HG03159 (cell line): Measurements from ENCODE around the gene TSC22D4.
A peak's percentile ranks its signal among the peaks of the same experiment; 100 is the strongest.
"Not testable (repeated sequence)": the region's sequence is repeated elsewhere in the genome, so short reads cannot be mapped to it uniquely, and the experiment has no call there.

Experiments
- ATAC-seq: cut with Tn5 transposase; IDR thresholded peaks from one replicate; pipeline ENCODE4 v1.9.1; 2021; ENCODE audit warnings: mild to moderate bottlenecking, moderate library complexity; ENCODE audit not compliant: unreplicated experiment

The TSC22D4 gene

GRCh38 chr7:100447363-100447762, 31.7 kb downstream of the TSC22D4 start:
- not testable (repeated sequence) for ATAC-seq

- ATAC-seq = no peak
These were observed 33.0 kb downstream of the TSC22D4 start for GRCh38 chr7:100446040-100446439.

GRCh38 chr7:100444311-100445278, 34.4 kb downstream of the TSC22D4 start:
- no peak for ATAC-seq

- ATAC-seq = no peak
These were observed 35.7 kb downstream of the TSC22D4 start for GRCh38 chr7:100443096-100443840.

- no peak for ATAC-seq
These were observed 37.1 kb downstream of the TSC22D4 start for GRCh38 chr7:100441641-100442535.

- not testable (repeated sequence) for ATAC-seq
These were observed 39.8 kb downstream of the TSC22D4 start for GRCh38 chr7:100439244-100439643.

GRCh38 chr7:100438731-100439130, 40.3 kb downstream of the TSC22D4 start:
- not testable (repeated sequence) for ATAC-seq

GRCh38 chr7:100438172-100438571, 40.8 kb downstream of the TSC22D4 start:
- no peak for ATAC-seq

GRCh38 chr7:100437150-100438100, 41.6 kb downstream of the TSC22D4 start:
- ATAC-seq = no peak

- ATAC-seq = peak; percentile 28
These were observed 43.4 kb downstream of the TSC22D4 start for GRCh38 chr7:100435401-100436304.

GRCh38 chr7:100434297-100435144, 44.5 kb downstream of the TSC22D4 start:
- ATAC-seq = no peak

- ATAC-seq = no peak
These were observed 45.3 kb downstream of the TSC22D4 start for GRCh38 chr7:100433592-100434296.

GRCh38 chr7:100433276-100433591, 45.8 kb downstream of the TSC22D4 start:
- no peak for ATAC-seq

GRCh38 chr7:100432621-100433275, 46.3 kb downstream of the TSC22D4 start:
- ATAC-seq = no peak

GRCh38 chr7:100432053-100432452, 47.0 kb downstream of the TSC22D4 start:
- no peak for ATAC-seq

GRCh38 chr7:100431286-100431735, 47.7 kb downstream of the TSC22D4 start:
- no peak for ATAC-seq
